Neural cell (in vitro differentiated cells): ENCODE measurements around the gene ATG7.
A peak's percentile ranks its signal among the peaks of the same experiment; 100 is the strongest.

ENCODE experiments used
- EP300 ChIP-seq: fragments of 450-650 bp; conservative IDR thresholded peaks from 2 replicates; pipeline ENCODE4 v1.6.1; 2014; ENCODE audit warnings: antibody characterized with exemption, mild to moderate bottlenecking, moderate library complexity; ENCODE audit not compliant: poor library complexity, severe bottlenecking
- EZH2 ChIP-seq: fragments of 200-600, 300-800 bp; shearing (Covaris generic), sonication (generic); IDR thresholded peaks from 2 replicates; pipeline ENCODE4 v1.6.1; 2014; ENCODE audit warnings: antibody characterized with exemption, low read length, borderline replicate concordance, mild to moderate bottlenecking; ENCODE audit not compliant: insufficient read depth, poor library complexity, severe bottlenecking
- MXI1 ChIP-seq: fragments of 450-650 bp; conservative IDR thresholded peaks from 2 replicates; pipeline ENCODE4 v1.6.1; 2014; ENCODE audit warnings: antibody characterized with exemption, mild to moderate bottlenecking; ENCODE audit not compliant: poor library complexity, severe bottlenecking
- POLR2AphosphoS5 ChIP-seq: IDR thresholded peaks from 2 replicates; pipeline ENCODE4 v1.6.1; 2012
- RAD21 ChIP-seq: fragments of 450-650 bp; conservative IDR thresholded peaks from 2 replicates; pipeline ENCODE4 v1.6.1; 2014; ENCODE audit warnings: antibody characterized with exemption, mild to moderate bottlenecking, moderate library complexity
- TAF1 ChIP-seq: IDR thresholded peaks from 2 replicates; pipeline ENCODE4 v1.6.1; 2012; ENCODE audit warnings: low read depth
- TF ChIP-seq, protein P1 (sequence below): fragments of 450-650 bp; IDR thresholded peaks from 2 replicates; pipeline ENCODE4 v1.5.1; 2014; ENCODE audit warnings: antibody characterized with exemption, mild to moderate bottlenecking, moderate library complexity; ENCODE audit not compliant: poor library complexity, severe bottlenecking

- no peak for TF ChIP-seq EP300
- no peak for TF ChIP-seq POLR2AphosphoS5
- TF ChIP-seq, protein P1, sequence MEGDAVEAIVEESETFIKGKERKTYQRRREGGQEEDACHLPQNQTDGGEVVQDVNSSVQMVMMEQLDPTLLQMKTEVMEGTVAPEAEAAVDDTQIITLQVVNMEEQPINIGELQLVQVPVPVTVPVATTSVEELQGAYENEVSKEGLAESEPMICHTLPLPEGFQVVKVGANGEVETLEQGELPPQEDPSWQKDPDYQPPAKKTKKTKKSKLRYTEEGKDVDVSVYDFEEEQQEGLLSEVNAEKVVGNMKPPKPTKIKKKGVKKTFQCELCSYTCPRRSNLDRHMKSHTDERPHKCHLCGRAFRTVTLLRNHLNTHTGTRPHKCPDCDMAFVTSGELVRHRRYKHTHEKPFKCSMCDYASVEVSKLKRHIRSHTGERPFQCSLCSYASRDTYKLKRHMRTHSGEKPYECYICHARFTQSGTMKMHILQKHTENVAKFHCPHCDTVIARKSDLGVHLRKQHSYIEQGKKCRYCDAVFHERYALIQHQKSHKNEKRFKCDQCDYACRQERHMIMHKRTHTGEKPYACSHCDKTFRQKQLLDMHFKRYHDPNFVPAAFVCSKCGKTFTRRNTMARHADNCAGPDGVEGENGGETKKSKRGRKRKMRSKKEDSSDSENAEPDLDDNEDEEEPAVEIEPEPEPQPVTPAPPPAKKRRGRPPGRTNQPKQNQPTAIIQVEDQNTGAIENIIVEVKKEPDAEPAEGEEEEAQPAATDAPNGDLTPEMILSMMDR = no peak
- no peak for TF ChIP-seq EZH2
- no peak for TF ChIP-seq RAD21
- TF ChIP-seq MXI1 = no peak
- peak; percentile 9 for TF ChIP-seq TAF1
Observed at GRCh38 chr3:11582191-11582968, 310.2 kb downstream of the ATG7 start.
